Measurements from ENCODE around the gene CACNA2D3.

CACNA2D3 gene

GRCh38 chr3:54235998-54236397 is 113.6 kb downstream of the CACNA2D3 start:
- H3K27me3 ChIP-seq (ENCODE audit: insufficient read depth, low read depth, severe bottlenecking) = no peaks in the 10 kb centered on the region
- TF ChIP-seq, protein P1, sequence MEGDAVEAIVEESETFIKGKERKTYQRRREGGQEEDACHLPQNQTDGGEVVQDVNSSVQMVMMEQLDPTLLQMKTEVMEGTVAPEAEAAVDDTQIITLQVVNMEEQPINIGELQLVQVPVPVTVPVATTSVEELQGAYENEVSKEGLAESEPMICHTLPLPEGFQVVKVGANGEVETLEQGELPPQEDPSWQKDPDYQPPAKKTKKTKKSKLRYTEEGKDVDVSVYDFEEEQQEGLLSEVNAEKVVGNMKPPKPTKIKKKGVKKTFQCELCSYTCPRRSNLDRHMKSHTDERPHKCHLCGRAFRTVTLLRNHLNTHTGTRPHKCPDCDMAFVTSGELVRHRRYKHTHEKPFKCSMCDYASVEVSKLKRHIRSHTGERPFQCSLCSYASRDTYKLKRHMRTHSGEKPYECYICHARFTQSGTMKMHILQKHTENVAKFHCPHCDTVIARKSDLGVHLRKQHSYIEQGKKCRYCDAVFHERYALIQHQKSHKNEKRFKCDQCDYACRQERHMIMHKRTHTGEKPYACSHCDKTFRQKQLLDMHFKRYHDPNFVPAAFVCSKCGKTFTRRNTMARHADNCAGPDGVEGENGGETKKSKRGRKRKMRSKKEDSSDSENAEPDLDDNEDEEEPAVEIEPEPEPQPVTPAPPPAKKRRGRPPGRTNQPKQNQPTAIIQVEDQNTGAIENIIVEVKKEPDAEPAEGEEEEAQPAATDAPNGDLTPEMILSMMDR (IDR thresholded peaks at IDR 0.05; ENCODE audit: low read depth, low read length) = no peak
- H3K4me3 ChIP-seq (ENCODE audit: low read depth, low read length) = no peak overlapping the region
- no peak for DNase-seq
- no peak overlapping the region for H3K27ac ChIP-seq
- H3K9me3 ChIP-seq (ENCODE audit: severe bottlenecking) = no peaks in the 10 kb centered on the region
- no peaks in the 10 kb centered on the region for H3K36me3 ChIP-seq

GRCh38 chr3:54237109-54237508 is 114.8 kb downstream of the CACNA2D3 start:
- Histone ChIP-seq H3K27me3 (ENCODE audit: insufficient read depth, low read depth, severe bottlenecking) (no peaks in the 10 kb centered on the region), H3K27ac (no peak overlapping the region), H3K36me3 (no peaks in the 10 kb centered on the region), H3K9me3 (ENCODE audit: severe bottlenecking) (no peaks in the 10 kb centered on the region), H3K4me3 (ENCODE audit: low read depth, low read length) (no peak overlapping the region)
- no peak for DNase-seq
- TF ChIP-seq, protein P1 (IDR thresholded peaks at IDR 0.05; ENCODE audit: low read depth, low read length) = no peak

GRCh38 chr3:54237788-54238502 is 115.6 kb downstream of the CACNA2D3 start:
- no peak overlapping the region for H3K27ac ChIP-seq
- no peaks in the 10 kb centered on the region for H3K36me3 ChIP-seq
- no peaks in the 10 kb centered on the region for H3K27me3 ChIP-seq (ENCODE audit: insufficient read depth, low read depth, severe bottlenecking)
- TF ChIP-seq, protein P1 (IDR thresholded peaks at IDR 0.05; ENCODE audit: low read depth, low read length) = no peak
- no peak for DNase-seq
- no peaks in the 10 kb centered on the region for H3K9me3 ChIP-seq (ENCODE audit: severe bottlenecking)
- no peak overlapping the region for H3K4me3 ChIP-seq (ENCODE audit: low read depth, low read length)

DNA sequence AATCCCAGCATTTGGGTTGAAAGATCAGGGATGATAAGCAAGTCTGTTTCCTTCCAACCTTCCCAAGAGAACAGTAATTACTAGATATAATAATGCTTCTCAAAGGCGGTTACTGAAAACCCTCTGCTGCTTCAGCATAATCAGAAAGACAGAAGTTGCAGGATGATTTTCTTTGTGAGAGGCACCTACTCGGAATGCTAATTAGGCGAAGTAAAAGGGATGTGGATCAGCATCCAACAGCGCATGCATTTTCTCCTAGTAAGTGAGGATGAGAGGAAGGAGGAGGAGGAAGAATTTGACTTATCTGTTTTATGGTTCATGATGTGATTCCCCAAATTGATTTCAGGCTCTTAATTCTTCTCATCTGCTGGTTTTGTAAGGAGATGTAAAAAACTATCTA is 118.0 kb downstream of the CACNA2D3 start:
- TF ChIP-seq, protein P1 (IDR thresholded peaks at IDR 0.05; ENCODE audit: low read depth, low read length) = no peak
- H3K9me3 ChIP-seq (ENCODE audit: severe bottlenecking) = no peaks in the 10 kb centered on the region
- H3K36me3 ChIP-seq = no peaks in the 10 kb centered on the region
- no peaks in the 10 kb centered on the region for H3K27me3 ChIP-seq (ENCODE audit: insufficient read depth, low read depth, severe bottlenecking)
- H3K27ac ChIP-seq = no peak overlapping the region
- no peak for DNase-seq
- no peak overlapping the region for H3K4me3 ChIP-seq (ENCODE audit: low read depth, low read length)

DNA sequence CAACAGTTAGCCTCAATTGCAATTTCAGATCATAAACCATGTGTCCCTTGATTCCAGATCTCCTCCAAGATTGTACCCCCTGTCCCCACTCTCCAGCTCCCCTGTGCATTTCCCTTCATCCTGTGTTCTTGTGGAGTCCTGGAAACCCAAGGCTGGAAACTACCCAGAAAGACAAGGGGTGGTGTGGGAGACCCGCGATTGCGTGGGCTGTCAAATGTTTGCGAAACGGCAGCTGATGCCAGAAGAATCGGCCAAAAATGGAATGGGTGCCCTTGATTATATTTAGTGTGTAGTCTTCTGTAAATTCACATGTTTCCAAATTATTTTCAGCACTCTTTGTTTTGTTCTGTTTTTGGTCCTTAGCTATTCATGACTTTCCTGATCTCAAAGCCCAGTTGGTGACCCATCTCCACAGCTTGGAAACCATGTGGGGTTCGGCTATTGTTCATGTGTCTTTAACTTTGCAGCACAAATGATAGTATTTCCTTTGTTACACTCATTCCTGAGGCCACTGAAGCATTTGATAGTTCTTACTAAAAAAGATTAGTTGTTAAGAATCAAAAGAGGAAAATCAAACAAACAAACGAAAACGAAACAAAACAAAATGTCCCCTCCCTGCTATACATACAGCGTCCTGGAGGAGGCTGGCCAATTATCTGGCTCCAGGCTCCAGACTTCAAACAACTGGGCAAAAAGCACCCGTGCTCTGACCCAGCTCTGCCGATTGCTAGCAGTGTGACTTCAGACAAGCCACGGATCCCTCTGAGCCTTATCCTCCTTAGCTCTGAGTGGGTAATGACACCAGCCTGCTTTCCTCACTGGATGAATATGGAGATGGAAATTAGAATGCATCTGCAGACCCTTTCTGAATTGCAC is 120.9 kb downstream of the CACNA2D3 start:
- Histone ChIP-seq H3K27me3 (ENCODE audit: insufficient read depth, low read depth, severe bottlenecking) (no peaks in the 10 kb centered on the region), H3K27ac (no peak overlapping the region), H3K4me3 (ENCODE audit: low read depth, low read length) (no peak overlapping the region), H3K36me3 (no peaks in the 10 kb centered on the region), H3K9me3 (ENCODE audit: severe bottlenecking) (no peaks in the 10 kb centered on the region)
- TF ChIP-seq, protein P1 (IDR thresholded peaks at IDR 0.05; ENCODE audit: low read depth, low read length) = no peak
- no peak for DNase-seq

Data from WERI-Rb-1 (cell line).